Fibroblast of lung (primary cell): Measurements from ENCODE around the gene DNHD1. TPM values are rescaled to one million over a fixed set of nuclear protein-coding genes. Genes with fewer than 3 reads are reported as not detected.

Experiments used
- DNase-seq, 2 donors: peaks; one replicate each; pipeline versions ENCODE4 v3.0.0 to v3.0.0-alpha.2; 2010; ENCODE audit warnings: low read depth in 2 of 2
- H2AFZ ChIP-seq: 2 replicates; pipeline ENCODE4 v1.5.1; 2012; ENCODE audit warnings: low read length, control low read depth, inconsistent platforms
- H3K27ac ChIP-seq: 2 replicates; pipeline ENCODE4 v1.5.1; 2011; ENCODE audit warnings: low read length, control low read depth; ENCODE audit not compliant: insufficient read depth
- H3K27me3 ChIP-seq: 2 replicates; pipeline ENCODE4 v1.5.1; 2011; ENCODE audit warnings: mild to moderate bottlenecking, low read length; ENCODE audit not compliant: control insufficient read depth, insufficient read depth
- H3K36me3 ChIP-seq: 2 replicates; pipeline ENCODE4 v1.5.1; 2011; ENCODE audit warnings: low read length; ENCODE audit not compliant: control insufficient read depth, insufficient read depth
- H3K4me1 ChIP-seq: 2 replicates; pipeline ENCODE4 v1.5.1; 2011; ENCODE audit warnings: low read length; ENCODE audit not compliant: control insufficient read depth, insufficient read depth; ENCODE audit errors: extremely low read depth
- H3K4me2 ChIP-seq: 2 replicates; pipeline ENCODE4 v1.5.1; 2011; ENCODE audit warnings: low read length, control low read depth; ENCODE audit not compliant: insufficient read depth; ENCODE audit errors: extremely low read depth
- H3K4me3 ChIP-seq, 4 experiments: fragments of 200-600 bp in 1 of 4; sonication (generic) in 1 of 4; replicated peaks in 1 of 4; 2 replicates each; pipeline ENCODE4 v1.5.1; 2011 to 2016; ENCODE audit warnings: low read length in 4 of 4, low read depth in 3 of 4, mild to moderate bottlenecking in 3 of 4, control low read depth in 2 of 4, inconsistent platforms in 1 of 4, mixed read lengths in 1 of 4; ENCODE audit not compliant: insufficient read depth in 1 of 4; ENCODE audit errors: control extremely low read depth in 1 of 4
- H3K79me2 ChIP-seq: 2 replicates; pipeline ENCODE4 v1.5.1; 2012; ENCODE audit warnings: mild to moderate bottlenecking, low read length, inconsistent platforms; ENCODE audit not compliant: control insufficient read depth, insufficient read depth
- H3K9ac ChIP-seq: 2 replicates; pipeline ENCODE4 v1.5.1; 2011; ENCODE audit warnings: mild to moderate bottlenecking, low read length, control low read depth; ENCODE audit not compliant: insufficient read depth
- H3K9me3 ChIP-seq: 2 replicates; pipeline ENCODE4 v1.5.1; 2012; ENCODE audit warnings: low read depth, low read length; ENCODE audit not compliant: control insufficient read depth, insufficient read depth
- H4K20me1 ChIP-seq: 2 replicates; pipeline ENCODE4 v1.5.1; 2011; ENCODE audit warnings: low read length; ENCODE audit not compliant: control insufficient read depth, insufficient read depth; ENCODE audit errors: extremely low read depth
- CTCF ChIP-seq, 2 donors: IDR thresholded peaks in 1 of 2; conservative IDR thresholded peaks in 1 of 2; 1 replicate in 1 of 2; 2 replicates in 1 of 2; pipeline ENCODE4 v1.5.1; 2011 to 2012; ENCODE audit warnings: low read length in 2 of 2, control low read depth in 1 of 2, inconsistent platforms in 1 of 2, low read depth in 1 of 2, mild to moderate bottlenecking in 1 of 2
- EZH2 ChIP-seq: IDR thresholded peaks from 2 replicates; pipeline ENCODE4 v1.5.1; 2012; ENCODE audit warnings: low read length, control low read depth, mild to moderate bottlenecking; ENCODE audit errors: missing control alignments
- polyA plus RNA-seq, 2 donors: library from polyadenylated mRNA; depleted of rRNA in 1 of 2; stranded (reverse) in 1 of 2; unstranded in 1 of 2; fragments of >200 nt; gene quantifications; 2 replicates each; pipeline ENCODE4 v1.2.1, GENCODE V29; 2011 to 2012; ENCODE audit warnings: missing spikeins in 1 of 2
- total RNA-seq: library from RNA; depleted of rRNA; stranded (reverse); fragments of >200 nt; gene quantifications from 2 replicates; pipeline ENCODE4 v1.2.1, GENCODE V29; 2014

The DNHD1 gene
- total and polyA plus RNA-seq, 2 donors (not counting 1 experiment from before 2014, with no cell fraction given) = 2.2 to 14.7 TPM

DNA sequence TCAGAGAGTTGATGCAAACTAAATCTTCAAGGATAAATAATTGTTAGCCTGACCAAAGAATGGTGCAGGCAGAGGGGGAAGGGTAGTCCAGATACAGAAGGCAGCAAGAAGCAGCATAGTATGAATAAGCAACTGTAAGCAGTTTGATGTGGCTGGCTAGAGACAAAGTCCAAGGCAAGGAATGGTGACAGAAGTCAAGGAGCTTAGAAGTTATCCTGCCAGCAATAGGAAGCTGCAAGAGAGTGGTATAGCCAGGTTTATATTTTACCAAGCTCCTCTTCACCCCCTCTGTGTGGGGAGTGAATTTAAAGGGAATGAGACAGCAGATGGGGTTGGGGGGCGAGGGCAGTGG is 38.0 kb upstream of the DNHD1 start:
- no peak overlapping the region for H2AFZ ChIP-seq
- no peak for DNase-seq
- H3K27me3 ChIP-seq = no peaks in the 10 kb centered on the region
- H3K4me1 ChIP-seq = no peaks in the 10 kb centered on the region
- no peak overlapping the region for H3K4me3 ChIP-seq
- no peaks in the 10 kb centered on the region for H4K20me1 ChIP-seq
- no peak overlapping the region for H3K9ac ChIP-seq
- H3K79me2 ChIP-seq = no peaks in the 10 kb centered on the region
- TF ChIP-seq CTCF (conservative IDR thresholded peaks at IDR 0.05 in 1 of 2, IDR thresholded peaks at IDR 0.05 in 1 of 2; ENCODE audit: low read depth in 1 of 2, low read length in 2 of 2) = no peak
- no peak for TF ChIP-seq EZH2
- no peaks in the 10 kb centered on the region for H3K9me3 ChIP-seq
- peaks cover 19% of the 10 kb centered on the region for H3K36me3 ChIP-seq
- H3K27ac ChIP-seq = no peak overlapping the region
- no peak overlapping the region for H3K4me2 ChIP-seq

- peaks cover 11% of the 10 kb centered on the region for H3K79me2 ChIP-seq
- H3K4me2 ChIP-seq = peak overlapping the region; percentile 26
- H3K27me3 ChIP-seq = no peaks in the 10 kb centered on the region
- no peak overlapping the region for H3K4me3 ChIP-seq
- H3K27ac ChIP-seq = no peak overlapping the region
- H4K20me1 ChIP-seq = no peaks in the 10 kb centered on the region
- H2AFZ ChIP-seq = peak overlapping the region; percentile 78
- TF ChIP-seq EZH2 = no peak
- no peak for TF ChIP-seq CTCF (conservative IDR thresholded peaks at IDR 0.05 in 1 of 2, IDR thresholded peaks at IDR 0.05 in 1 of 2; ENCODE audit: low read depth in 1 of 2, low read length in 2 of 2)
- H3K9ac ChIP-seq = no peak overlapping the region
- H3K9me3 ChIP-seq = no peaks in the 10 kb centered on the region
- H3K36me3 ChIP-seq = peaks cover 4% of the 10 kb centered on the region
- peak; percentile 55 to 87 for DNase-seq
- H3K4me1 ChIP-seq = peaks cover 11% of the 10 kb centered on the region
Observed at GRCh38 chr11:6468712-6469495, 28.2 kb upstream of the DNHD1 start.

DNA sequence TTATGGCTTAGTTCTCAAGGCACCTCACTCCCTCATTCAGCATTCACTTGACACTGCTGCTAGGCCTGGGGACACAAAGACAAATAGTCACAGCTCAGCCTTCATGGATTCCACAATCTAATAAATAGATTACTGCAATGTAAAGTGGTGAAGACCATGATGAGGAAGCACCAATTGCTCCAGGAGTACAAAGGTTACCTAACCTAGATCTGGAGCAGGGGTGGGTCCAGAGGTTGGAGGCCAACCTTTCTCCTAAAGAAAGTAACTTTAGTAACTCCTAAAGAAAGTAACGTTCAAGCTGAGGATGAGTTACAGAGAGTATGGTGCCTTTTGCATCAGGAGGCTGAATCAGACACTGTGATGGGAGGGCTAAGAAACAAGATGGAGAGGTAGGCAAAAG is 27.5 kb upstream of the DNHD1 start:
- no peak for DNase-seq
- Histone ChIP-seq H3K36me3 (peaks cover 4% of the 10 kb centered on the region), H3K27me3 (no peaks in the 10 kb centered on the region), H3K9ac (no peak overlapping the region), H3K4me2 (peak overlapping the region; percentile 26), H3K27ac (no peak overlapping the region), H2AFZ (peak overlapping the region; percentile 78), H4K20me1 (no peaks in the 10 kb centered on the region), H3K4me1 (peaks cover 12% of the 10 kb centered on the region), H3K9me3 (no peaks in the 10 kb centered on the region), H3K4me3 (no peak overlapping the region), H3K79me2 (peaks cover 11% of the 10 kb centered on the region)
- no peak for TF ChIP-seq CTCF (conservative IDR thresholded peaks at IDR 0.05 in 1 of 2, IDR thresholded peaks at IDR 0.05 in 1 of 2; ENCODE audit: low read depth in 1 of 2, low read length in 2 of 2)
- no peak for TF ChIP-seq EZH2
